GM23248 (cell line): ENCODE results near the gene GPNMB.

Source experiments
- EZH2 ChIP-seq: fragments of 200-600 bp; sonication (generic); IDR thresholded peaks from 2 replicates; pipeline ENCODE4 v1.6.1; 2018; ENCODE audit warnings: antibody characterized with exemption, mild to moderate bottlenecking; ENCODE audit not compliant: insufficient read depth, poor library complexity, severe bottlenecking
- EZH2phosphoT487 ChIP-seq: fragments of 200-600 bp; sonication (generic); IDR thresholded peaks from 2 replicates; pipeline ENCODE4 v1.6.1; 2018; ENCODE audit warnings: antibody characterized with exemption, moderate library complexity, mild to moderate bottlenecking, low read depth; ENCODE audit not compliant: insufficient read depth

DNA sequence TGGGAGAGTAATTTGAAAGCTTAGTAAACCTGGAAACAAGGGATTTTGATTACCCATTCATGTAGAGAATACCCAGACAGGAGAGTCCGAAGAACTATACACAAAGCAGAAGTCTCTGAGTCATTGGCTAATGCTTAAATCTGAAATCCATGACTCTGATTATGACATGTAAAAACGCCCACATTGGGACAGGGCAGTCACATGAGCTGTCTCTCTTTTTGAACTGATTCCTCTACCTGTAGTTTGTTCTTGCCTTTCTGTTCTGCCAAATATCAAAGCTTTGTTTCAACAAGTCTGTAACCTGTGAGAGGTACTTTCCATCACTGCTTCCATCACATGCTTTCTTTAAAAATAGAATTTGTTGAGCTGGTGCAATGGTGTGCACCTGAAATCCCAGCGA is 4.3 kb upstream of the GPNMB start:
- no peak for TF ChIP-seq EZH2
- no peak for TF ChIP-seq EZH2phosphoT487
